GM12878 (cell line): Measurements from ENCODE around the gene DACT3. TPM values are rescaled to one million over a fixed set of nuclear protein-coding genes. Genes with fewer than 3 reads are reported as not detected.

Experiments used
- CEBPB ChIP-seq, 2 experiments: fragments of 150-350 bp in 1 of 2; IDR thresholded peaks; 2 replicates each; pipeline ENCODE4 v1.6.1; 2012 to 2014; ENCODE audit warnings: low read depth in 2 of 2, low read length in 2 of 2, borderline replicate concordance in 1 of 2, inconsistent platforms in 1 of 2
- CREM ChIP-seq: IDR thresholded peaks from 2 replicates; pipeline ENCODE4 v1.6.1; 2014; ENCODE audit warnings: antibody characterized with exemption, low read depth
- MEF2A ChIP-seq: IDR thresholded peaks from 2 replicates; pipeline ENCODE4 v1.6.1; 2011; ENCODE audit warnings: low read depth, mild to moderate bottlenecking, low read length, moderate library complexity; ENCODE audit not compliant: insufficient read depth
- PAX8 ChIP-seq: fragments of 450-650 bp; IDR thresholded peaks from 2 replicates; pipeline ENCODE4 v1.6.1; 2017; ENCODE audit warnings: mild to moderate bottlenecking, moderate library complexity
- SMAD1 ChIP-seq: fragments of 450-650 bp; IDR thresholded peaks from 2 replicates; pipeline ENCODE4 v1.6.1; 2018; ENCODE audit warnings: mild to moderate bottlenecking, low read depth; ENCODE audit not compliant: partially characterized antibody
- SPI1 ChIP-seq: IDR thresholded peaks from 2 replicates; pipeline ENCODE4 v1.6.1; 2011; ENCODE audit warnings: low read depth, mild to moderate bottlenecking, low read length, moderate library complexity, borderline replicate concordance; ENCODE audit not compliant: insufficient read depth
- SREBF2 ChIP-seq: IDR thresholded peaks from 2 replicates; pipeline ENCODE4 v1.6.1; 2012; ENCODE audit warnings: mild to moderate bottlenecking, low read length
- SUZ12 ChIP-seq: fragments of 200-600 bp; sonication (generic); IDR thresholded peaks from one replicate; pipeline ENCODE4 v1.6.1; 2018; ENCODE audit warnings: antibody characterized with exemption, mild to moderate bottlenecking; ENCODE audit not compliant: unreplicated experiment
- polyA plus RNA-seq, 11 experiments: library from polyadenylated mRNA; depleted of rRNA in 4 of 11; unstranded in 6 of 11; stranded (reverse) in 5 of 11; fragments of >200 nt; fragmentation: Nextera tagmentation in 4 of 11; fragmentation: Illumina TruSeq in 1 of 11; extraction: Ambion mirVana in 4 of 11; extraction: Trizol in 1 of 11; gene quantifications; 1 replicate in 1 of 11; 2 replicates in 10 of 11; pipeline versions ENCODE4 v1.2.1 to v1.2.3, GENCODE V29; 2011 to 2016; ENCODE audit warnings: inconsistent platforms in 2 of 11, missing spikeins in 2 of 11, low read depth in 1 of 11
- total RNA-seq, 4 experiments: library from RNA; depleted of rRNA in 3 of 4; stranded (reverse); fragments of >200 nt in 3 of 4; fragmentation: Illumina TruSeq in 1 of 4; extraction: Trizol in 1 of 4; gene quantifications; 2 replicates each; pipeline versions ENCODE4 v1.2.1 to v1.2.3, GENCODE V29; 2013 to 2021
- TF ChIP-seq, protein P1 (sequence below): fragments of 450-650 bp; conservative IDR thresholded peaks from 2 replicates; pipeline ENCODE4 v1.6.1; 2017; ENCODE audit warnings: mild to moderate bottlenecking, moderate library complexity
- TF ChIP-seq, protein P2 (sequence below): fragments of 450-650 bp; IDR thresholded peaks from 2 replicates; pipeline ENCODE4 v1.6.1; 2017; ENCODE audit warnings: mild to moderate bottlenecking, low read depth, inconsistent platforms; ENCODE audit not compliant: poor library complexity, severe bottlenecking
- TF ChIP-seq, protein P3 (sequence below): fragments of 450-650 bp; formaldehyde crosslinking; IDR thresholded peaks from 2 replicates; pipeline ENCODE4 v1.5.0; 2022; ENCODE audit warnings: mild to moderate bottlenecking, missing genetic modification characterization
- TF ChIP-seq, protein P4 (sequence below): fragments of 450-650 bp; IDR thresholded peaks from 2 replicates; pipeline ENCODE4 v1.6.1; 2017; ENCODE audit warnings: mild to moderate bottlenecking
- TF ChIP-seq, protein P5 (sequence below): IDR thresholded peaks from 2 replicates; pipeline ENCODE4 v1.6.1; 2011; ENCODE audit warnings: mild to moderate bottlenecking, low read depth, low read length, moderate library complexity; ENCODE audit not compliant: insufficient replicate concordance
- TF ChIP-seq, protein P6 (sequence below): IDR thresholded peaks from 2 replicates; pipeline ENCODE4 v1.6.1; 2012; ENCODE audit warnings: low read length, inconsistent platforms

Gene DACT3
- total and polyA plus RNA-seq, 10 of the 15 experiments (the other 5 are each of a cell fraction or from before 2014, with no cell fraction given), result 0.05 to 2.5 (median 0.35) TPM; not detected in 1

DNA sequence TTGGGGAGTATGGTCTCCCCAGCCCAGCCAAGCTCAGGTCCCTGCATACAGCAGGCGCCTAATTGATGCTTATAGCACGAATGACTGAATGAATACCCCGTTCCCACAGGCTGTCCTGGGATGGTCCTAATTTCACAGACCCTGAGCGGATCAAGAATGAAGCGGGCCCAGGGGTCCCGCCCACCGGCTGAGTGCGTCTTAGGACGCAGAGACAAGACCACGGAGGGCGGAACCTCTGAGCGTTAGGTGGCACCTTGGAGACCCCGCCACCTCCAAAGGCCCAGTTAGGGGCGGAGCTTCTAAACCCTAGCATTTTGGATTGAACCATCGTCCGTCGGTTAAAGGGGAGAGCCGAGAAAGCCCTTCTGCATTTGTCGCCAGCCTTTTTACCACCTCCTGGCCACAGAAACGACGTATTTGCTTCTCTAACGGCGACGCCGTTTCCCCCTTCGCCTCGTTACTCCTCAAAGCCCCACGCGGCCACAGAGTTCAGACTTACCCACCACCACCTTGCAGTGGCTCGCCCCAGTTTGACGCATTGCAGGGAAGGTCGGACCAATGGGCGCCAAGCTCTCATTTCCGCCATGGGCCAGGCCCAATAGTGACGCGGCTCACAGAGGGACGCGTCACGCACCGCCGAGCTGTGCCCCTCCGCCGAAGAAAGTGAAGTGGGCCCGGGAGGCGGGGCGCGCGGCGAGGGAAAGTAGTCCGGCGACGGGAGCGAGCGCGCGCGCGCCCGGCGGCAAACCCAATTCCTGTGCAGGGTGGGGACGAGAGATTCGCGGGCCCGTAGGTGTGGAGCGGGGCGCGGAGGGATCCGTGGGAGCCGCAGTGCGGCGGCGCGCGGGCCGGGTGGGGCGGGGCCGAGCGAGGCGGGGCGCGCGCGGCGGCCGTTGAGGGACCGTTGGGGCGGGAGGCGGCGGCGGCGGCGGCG lies 60.3 kb downstream of the DACT3 start (continued):
- TF ChIP-seq, protein P1, sequence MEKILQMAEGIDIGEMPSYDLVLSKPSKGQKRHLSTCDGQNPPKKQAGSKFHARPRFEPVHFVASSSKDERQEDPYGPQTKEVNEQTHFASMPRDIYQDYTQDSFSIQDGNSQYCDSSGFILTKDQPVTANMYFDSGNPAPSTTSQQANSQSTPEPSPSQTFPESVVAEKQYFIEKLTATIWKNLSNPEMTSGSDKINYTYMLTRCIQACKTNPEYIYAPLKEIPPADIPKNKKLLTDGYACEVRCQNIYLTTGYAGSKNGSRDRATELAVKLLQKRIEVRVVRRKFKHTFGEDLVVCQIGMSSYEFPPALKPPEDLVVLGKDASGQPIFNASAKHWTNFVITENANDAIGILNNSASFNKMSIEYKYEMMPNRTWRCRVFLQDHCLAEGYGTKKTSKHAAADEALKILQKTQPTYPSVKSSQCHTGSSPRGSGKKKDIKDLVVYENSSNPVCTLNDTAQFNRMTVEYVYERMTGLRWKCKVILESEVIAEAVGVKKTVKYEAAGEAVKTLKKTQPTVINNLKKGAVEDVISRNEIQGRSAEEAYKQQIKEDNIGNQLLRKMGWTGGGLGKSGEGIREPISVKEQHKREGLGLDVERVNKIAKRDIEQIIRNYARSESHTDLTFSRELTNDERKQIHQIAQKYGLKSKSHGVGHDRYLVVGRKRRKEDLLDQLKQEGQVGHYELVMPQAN, result peak; percentile 82
- TF ChIP-seq, protein P2, sequence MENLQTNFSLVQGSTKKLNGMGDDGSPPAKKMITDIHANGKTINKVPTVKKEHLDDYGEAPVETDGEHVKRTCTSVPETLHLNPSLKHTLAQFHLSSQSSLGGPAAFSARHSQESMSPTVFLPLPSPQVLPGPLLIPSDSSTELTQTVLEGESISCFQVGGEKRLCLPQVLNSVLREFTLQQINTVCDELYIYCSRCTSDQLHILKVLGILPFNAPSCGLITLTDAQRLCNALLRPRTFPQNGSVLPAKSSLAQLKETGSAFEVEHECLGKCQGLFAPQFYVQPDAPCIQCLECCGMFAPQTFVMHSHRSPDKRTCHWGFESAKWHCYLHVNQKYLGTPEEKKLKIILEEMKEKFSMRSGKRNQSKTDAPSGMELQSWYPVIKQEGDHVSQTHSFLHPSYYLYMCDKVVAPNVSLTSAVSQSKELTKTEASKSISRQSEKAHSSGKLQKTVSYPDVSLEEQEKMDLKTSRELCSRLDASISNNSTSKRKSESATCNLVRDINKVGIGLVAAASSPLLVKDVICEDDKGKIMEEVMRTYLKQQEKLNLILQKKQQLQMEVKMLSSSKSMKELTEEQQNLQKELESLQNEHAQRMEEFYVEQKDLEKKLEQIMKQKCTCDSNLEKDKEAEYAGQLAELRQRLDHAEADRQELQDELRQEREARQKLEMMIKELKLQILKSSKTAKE, result peak; percentile 96
- TF ChIP-seq, protein P3, sequence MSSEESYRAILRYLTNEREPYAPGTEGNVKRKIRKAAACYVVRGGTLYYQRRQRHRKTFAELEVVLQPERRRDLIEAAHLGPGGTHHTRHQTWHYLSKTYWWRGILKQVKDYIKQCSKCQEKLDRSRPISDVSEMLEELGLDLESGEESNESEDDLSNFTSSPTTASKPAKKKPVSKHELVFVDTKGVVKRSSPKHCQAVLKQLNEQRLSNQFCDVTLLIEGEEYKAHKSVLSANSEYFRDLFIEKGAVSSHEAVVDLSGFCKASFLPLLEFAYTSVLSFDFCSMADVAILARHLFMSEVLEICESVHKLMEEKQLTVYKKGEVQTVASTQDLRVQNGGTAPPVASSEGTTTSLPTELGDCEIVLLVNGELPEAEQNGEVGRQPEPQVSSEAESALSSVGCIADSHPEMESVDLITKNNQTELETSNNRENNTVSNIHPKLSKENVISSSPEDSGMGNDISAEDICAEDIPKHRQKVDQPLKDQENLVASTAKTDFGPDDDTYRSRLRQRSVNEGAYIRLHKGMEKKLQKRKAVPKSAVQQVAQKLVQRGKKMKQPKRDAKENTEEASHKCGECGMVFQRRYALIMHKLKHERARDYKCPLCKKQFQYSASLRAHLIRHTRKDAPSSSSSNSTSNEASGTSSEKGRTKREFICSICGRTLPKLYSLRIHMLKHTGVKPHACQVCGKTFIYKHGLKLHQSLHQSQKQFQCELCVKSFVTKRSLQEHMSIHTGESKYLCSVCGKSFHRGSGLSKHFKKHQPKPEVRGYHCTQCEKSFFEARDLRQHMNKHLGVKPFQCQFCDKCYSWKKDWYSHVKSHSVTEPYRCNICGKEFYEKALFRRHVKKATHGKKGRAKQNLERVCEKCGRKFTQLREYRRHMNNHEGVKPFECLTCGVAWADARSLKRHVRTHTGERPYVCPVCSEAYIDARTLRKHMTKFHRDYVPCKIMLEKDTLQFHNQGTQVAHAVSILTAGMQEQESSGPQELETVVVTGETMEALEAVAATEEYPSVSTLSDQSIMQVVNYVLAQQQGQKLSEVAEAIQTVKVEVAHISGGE (CRISPR knock-in tag), result no peak
- peak; percentile 95 for TF ChIP-seq CREM
- TF ChIP-seq PAX8, result no peak
- TF ChIP-seq SREBF2, result peak; percentile 88
- TF ChIP-seq, protein P4, sequence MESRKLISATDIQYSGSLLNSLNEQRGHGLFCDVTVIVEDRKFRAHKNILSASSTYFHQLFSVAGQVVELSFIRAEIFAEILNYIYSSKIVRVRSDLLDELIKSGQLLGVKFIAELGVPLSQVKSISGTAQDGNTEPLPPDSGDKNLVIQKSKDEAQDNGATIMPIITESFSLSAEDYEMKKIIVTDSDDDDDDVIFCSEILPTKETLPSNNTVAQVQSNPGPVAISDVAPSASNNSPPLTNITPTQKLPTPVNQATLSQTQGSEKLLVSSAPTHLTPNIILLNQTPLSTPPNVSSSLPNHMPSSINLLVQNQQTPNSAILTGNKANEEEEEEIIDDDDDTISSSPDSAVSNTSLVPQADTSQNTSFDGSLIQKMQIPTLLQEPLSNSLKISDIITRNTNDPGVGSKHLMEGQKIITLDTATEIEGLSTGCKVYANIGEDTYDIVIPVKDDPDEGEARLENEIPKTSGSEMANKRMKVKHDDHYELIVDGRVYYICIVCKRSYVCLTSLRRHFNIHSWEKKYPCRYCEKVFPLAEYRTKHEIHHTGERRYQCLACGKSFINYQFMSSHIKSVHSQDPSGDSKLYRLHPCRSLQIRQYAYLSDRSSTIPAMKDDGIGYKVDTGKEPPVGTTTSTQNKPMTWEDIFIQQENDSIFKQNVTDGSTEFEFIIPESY, result peak; percentile 52; the same call in 1 of the 2 replicates
- peak; percentile 50 for TF ChIP-seq SMAD1
- TF ChIP-seq MEF2A, result 0 out of 2 replicates have a peak, but pooled peaks have one; percentile 63
- TF ChIP-seq SUZ12, result no peak
- TF ChIP-seq, protein P5, sequence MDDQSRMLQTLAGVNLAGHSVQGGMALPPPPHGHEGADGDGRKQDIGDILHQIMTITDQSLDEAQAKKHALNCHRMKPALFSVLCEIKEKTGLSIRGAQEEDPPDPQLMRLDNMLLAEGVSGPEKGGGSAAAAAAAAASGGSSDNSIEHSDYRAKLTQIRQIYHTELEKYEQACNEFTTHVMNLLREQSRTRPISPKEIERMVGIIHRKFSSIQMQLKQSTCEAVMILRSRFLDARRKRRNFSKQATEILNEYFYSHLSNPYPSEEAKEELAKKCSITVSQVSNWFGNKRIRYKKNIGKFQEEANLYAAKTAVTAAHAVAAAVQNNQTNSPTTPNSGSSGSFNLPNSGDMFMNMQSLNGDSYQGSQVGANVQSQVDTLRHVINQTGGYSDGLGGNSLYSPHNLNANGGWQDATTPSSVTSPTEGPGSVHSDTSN, result peak; percentile 81
- TF ChIP-seq, protein P6, sequence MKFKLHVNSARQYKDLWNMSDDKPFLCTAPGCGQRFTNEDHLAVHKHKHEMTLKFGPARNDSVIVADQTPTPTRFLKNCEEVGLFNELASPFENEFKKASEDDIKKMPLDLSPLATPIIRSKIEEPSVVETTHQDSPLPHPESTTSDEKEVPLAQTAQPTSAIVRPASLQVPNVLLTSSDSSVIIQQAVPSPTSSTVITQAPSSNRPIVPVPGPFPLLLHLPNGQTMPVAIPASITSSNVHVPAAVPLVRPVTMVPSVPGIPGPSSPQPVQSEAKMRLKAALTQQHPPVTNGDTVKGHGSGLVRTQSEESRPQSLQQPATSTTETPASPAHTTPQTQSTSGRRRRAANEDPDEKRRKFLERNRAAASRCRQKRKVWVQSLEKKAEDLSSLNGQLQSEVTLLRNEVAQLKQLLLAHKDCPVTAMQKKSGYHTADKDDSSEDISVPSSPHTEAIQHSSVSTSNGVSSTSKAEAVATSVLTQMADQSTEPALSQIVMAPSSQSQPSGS, result no peak
- peak; percentile 26; the same call in 1 of the 2 replicates for TF ChIP-seq SPI1
- TF ChIP-seq CEBPB (IDR thresholded peaks at IDR 0.05; ENCODE audit: borderline replicate concordance in 1 of 2, low read depth in 2 of 2, low read length in 2 of 2), result no peak
